SIG-M5 (cell line): ENCODE results near the gene RB1.
A peak's percentile ranks its signal among the peaks of the same experiment; 100 is the strongest.

ENCODE experiments used
- DNase-seq: peaks from one replicate; lab custom pipeline; 2025; lab: John Stamatoyannopoulos, UW

The RB1 gene

GRCh38 chr13:48493851-48494250 lies 190.3 kb downstream of the RB1 start:
- no peak for DNase-seq

DNA sequence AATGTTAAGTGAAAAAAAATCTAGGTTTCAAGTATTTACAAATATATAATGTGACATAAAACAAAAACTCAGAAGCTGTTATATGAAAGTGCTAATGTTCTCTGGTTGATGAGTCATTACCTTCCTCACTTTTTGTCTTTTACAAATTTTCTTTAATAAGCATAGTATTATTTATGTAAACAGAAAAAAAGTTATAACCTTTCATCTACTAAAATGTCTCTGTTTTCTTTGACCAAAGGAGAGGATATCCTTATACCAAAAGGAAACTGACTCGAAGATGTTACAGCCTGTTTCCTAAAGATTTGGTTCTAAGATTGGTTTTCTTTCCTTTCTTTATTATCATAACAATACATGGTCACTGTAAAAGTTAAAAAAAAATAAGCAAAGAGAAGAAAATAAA lies 191.3 kb downstream of the RB1 start:
- DNase-seq, result no peak

GRCh38 chr13:48496271-48497161 lies 193.0 kb downstream of the RB1 start:
- no peak for DNase-seq

GRCh38 chr13:48497669-48498068 lies 194.1 kb downstream of the RB1 start:
- DNase-seq, result no peak

DNA sequence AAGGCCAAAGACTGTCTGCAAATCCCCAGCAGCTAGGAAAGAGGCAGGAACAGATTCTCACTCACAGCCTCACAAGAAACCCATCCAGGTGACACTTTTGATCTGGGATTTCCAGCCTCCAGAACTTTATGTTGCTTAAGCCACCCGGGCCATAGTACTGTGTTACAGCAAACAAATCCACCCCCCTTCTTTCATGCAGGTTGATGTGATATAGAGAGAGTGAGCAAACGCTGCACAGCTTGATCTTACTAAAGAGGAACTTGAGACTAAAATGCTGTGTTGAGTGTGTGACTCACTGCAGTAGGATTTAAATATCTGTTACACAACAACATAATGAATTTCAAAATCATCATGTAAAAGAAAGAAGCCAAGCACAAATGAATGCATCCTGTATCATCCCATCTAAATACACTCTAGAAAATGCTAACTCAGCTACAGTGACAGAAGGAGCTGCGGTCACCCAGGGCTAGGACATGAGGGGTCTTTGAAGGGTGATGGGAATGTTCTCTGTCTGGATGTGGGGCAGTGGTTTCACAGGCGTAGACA lies 197.2 kb downstream of the RB1 start:
- peak; percentile 95 for DNase-seq

DNA sequence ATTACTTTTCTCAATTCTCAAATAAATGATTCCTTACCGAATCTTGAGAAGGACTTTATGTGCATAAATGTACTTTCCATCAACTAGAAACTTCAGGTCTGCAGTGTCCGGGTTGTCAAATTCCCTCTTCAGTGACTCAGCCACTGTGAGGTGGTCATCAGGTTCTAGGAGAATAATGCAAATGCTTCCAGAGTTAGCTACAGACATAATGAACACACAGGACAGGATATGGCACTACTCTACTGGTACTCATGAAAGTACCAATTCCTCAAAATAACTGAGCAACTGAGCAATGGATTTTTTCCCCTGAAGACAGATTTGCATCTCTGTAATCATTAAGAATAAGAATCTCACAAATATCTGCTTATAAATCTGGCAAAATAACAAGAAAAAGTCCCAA lies 198.2 kb downstream of the RB1 start:
- no peak for DNase-seq

GRCh38 chr13:48502601-48503319 lies 199.2 kb downstream of the RB1 start:
- no peak for DNase-seq

GRCh38 chr13:48504606-48505005 lies 201.1 kb downstream of the RB1 start:
- no peak for DNase-seq

DNA sequence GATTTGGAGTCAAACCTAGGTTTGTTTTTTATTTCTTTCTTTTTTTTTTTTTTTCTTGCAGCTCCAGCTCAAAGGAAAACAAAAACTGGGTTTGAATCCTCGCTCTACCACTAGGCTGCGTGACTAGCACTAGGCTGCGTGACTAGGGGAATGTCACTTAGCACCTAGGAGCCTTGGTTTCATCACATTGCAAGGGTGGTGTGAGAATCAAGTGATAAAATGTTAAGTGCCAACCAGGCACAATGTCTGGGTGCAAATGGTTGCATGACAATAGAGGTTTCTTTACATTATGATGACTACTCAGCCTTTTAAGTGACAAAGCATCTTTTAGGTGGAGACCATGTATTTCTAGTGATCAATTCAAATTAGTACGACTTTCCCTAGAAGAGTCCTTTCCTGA lies 201.5 kb downstream of the RB1 start:
- no peak for DNase-seq

- peak; percentile 56 for DNase-seq
These were observed 202.1 kb downstream of the RB1 start for GRCh38 chr13:48505597-48506091.

DNA sequence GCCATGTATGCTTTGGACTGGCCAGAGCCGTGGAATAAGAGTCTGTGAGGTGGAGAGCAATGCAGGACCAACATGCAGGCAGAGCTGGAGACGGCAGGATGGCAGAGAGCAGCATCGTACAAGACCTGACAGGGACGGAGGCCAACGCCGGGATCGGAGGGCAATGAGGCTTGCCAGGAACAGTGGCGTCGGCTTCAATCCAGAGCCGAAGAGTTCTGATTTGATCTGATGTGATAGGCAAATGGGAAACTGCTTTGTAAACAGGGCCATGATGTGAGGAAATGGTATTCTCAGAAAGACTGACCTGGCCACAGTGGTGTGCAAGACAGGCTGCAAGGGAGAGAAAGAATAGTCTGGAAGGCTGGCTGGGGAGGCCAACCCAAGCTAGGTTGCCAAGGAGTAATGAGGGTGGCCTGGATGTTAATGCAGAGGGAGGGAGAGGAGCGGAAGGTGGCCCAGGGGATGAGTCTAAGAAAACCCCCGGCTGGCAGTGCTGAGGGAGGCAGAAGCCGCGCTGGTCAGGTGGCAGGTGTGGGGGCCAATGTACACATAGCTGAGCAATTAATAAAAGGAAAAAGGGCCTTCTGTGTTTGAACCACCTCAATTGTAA lies 202.6 kb downstream of the RB1 start:
- DNase-seq, result no peak

DNA sequence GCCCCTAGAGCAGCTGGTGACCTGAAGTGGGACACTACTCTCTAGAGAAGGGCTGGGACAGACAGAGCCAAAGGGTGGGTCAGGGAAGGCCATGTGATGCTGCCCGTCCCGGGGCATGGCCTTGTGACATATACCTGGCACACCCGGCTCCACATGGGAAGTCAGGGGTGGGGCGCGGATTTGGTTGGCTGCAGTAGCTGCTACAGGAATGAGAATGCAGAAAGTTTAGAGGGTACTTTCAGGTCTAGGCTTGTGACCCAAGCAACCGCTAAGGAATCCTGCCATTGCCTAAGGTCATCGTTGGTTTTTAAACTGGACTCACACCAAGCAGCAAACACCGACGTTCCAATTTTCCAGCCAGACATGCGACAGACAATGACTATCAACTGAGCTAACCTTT lies 203.5 kb downstream of the RB1 start:
- DNase-seq, result no peak

GRCh38 chr13:48508011-48508410 lies 204.5 kb downstream of the RB1 start:
- DNase-seq, result no peak

DNA sequence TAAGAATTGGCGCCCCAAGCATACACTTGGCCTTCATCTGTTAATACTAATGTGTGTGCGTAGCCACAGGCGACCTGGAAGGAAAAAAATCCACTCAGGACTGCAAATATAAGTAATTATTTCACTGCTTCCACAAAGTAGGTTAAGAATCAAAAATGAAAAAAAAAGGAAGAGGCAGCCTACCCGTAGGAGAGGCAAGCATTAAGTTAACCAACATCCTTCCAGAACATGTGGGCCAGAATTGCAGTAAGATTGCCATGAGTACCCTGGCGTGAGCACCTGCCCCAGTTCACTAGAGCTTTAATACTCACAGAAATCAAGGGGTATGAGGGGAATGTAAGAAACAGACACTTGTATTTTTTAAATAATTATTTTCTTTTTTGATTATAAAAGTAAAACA lies 207.1 kb downstream of the RB1 start:
- no peak for DNase-seq

DNA sequence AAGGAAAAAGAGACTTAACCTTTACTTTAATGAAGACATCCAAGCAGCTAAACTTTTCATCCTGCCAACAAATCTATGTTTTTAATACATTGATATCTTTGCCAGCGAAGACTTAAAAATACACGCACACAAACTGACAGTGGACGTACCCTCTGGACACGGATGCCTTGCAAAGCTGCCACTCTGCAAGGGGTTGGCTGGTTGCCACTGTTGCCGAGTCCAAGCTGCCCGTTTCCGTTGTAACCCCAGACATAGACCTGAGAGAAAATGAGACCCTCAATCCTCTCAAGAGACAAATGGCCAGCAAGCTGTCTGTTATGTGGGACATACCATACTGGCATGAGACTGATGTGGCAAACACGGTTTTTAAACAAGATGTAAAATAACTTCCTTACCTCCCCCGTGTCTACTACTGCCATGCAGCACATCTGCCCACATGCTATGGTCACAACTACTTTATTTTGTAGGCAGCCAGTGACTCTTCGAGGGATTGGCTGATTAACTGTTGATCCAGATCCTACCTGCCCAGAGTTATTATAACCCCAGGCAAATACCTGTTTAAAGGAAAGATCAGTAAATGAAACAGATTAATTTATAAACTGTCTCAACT lies 208.2 kb downstream of the RB1 start:
- DNase-seq, result no peak

DNA sequence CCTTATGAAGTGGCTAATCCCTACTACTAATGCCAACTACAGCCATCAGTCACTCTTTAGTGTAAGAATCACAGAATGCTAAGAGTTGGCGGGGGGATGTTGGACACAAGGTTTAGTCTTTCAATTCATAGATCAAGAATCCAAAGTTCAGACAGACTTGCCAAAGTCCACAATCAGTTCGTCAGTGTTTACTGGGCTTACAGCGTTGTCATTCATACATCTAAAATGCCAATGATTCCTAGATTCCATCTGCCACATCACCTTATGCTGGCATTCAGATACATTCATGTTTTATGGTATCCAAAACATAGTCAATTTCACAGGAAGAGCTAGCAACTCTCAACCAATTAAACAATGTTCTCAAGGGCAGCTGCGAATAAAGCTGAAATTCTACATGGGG lies 211.2 kb downstream of the RB1 start:
- DNase-seq, result no peak

DNA sequence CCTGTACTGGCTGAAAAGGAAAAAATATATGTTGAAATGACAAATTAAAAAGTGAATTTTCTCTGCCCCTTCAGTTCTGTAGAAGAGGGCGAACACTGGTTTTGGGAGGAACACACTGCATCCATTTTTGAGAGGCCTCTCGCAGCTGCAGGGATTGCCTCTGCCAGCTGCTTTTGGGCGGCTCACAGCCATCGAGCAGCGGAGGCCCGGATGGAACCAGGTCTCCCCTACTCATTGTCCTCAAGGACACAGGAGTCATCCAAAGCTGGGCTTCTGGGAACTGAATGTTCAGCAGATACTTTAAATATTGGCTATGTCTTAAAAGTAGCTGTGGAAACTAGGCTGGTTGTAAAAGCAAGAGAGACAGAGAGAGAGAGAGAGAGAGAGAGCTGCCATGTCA lies 212.2 kb downstream of the RB1 start:
- DNase-seq, result no peak

DNA sequence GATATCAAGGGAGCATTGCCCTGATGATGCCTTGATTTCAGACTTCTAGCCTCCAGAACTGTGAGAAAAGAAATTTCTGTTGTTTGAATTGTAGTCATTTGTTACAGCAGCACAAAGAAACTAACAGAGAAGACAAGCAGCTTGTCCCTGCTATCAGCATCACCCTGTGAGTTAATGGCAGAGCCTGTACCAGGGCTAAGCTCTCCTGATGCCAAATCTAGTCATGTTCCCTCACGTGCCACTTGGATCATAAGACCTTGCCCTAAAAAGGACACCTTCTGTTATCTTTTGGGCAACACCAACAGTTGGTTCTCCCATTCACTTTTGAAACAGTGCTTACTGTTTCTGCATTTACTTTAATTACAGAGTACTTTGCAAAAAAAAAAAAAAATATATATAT lies 214.5 kb downstream of the RB1 start:
- DNase-seq, result no peak

DNA sequence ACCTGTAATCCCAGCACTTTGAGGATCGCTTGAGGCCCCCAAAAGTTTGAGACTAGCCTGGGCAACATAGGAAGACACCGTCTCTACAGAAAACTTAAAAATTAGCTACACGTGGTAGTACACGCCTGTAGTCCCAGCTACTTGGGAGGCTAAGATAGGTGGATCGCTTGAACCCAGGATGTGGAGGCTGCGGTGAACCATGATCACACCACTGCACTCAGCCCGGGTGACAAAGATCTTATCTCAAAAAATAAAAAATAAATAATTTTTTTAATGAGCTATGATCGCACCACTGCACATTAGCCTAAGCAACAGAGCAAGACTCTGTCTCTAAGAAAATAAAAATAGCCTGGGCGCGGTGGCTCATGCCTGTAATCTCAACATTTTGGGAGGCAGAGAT lies 222.7 kb downstream of the RB1 start:
- DNase-seq, result no peak

- no peak for DNase-seq
These were observed 224.4 kb downstream of the RB1 start for GRCh38 chr13:48527955-48528354.

- DNase-seq, result no peak
These were observed 225.2 kb downstream of the RB1 start for GRCh38 chr13:48528720-48529119.

GRCh38 chr13:48530833-48531232 lies 227.3 kb downstream of the RB1 start:
- no peak for DNase-seq
